Transverse colon (tissue), 4 donors: ENCODE measurements around the gene MSI2. TPM values are rescaled to one million over a fixed set of nuclear protein-coding genes. Genes with fewer than 3 reads are reported as not detected.

Experiments used
- DNase-seq: peaks from one replicate; pipeline ENCODE4 v3.0.0-alpha.2; 2019
- H3K27ac ChIP-seq, 4 donors: fragments of 200-600 bp; sonication (generic); 2 replicates each; pipeline ENCODE4 v1.5.1; 2016 to 2018; ENCODE audit warnings: inconsistent platforms in 4 of 4
- H3K27me3 ChIP-seq: fragments of 200-600 bp; sonication (generic); 2 replicates; pipeline ENCODE4 v1.5.1; 2017; ENCODE audit warnings: inconsistent platforms
- H3K36me3 ChIP-seq, 4 donors: fragments of 200-600 bp; sonication (generic); 2 replicates each; pipeline ENCODE4 v1.5.1; 2017 to 2019; ENCODE audit warnings: inconsistent platforms in 4 of 4
- H3K4me1 ChIP-seq, 4 donors: fragments of 200-600 bp; sonication (generic); 2 replicates each; pipeline ENCODE4 v1.5.1; 2017 to 2020; ENCODE audit warnings: inconsistent platforms in 4 of 4
- H3K4me3 ChIP-seq, 4 donors: fragments of 200-600 bp; sonication (generic); 1 replicate in 1 of 4; 2 replicates in 3 of 4; pipeline versions ENCODE4 v1.5.1 to v1.6.1; 2017 to 2019; ENCODE audit warnings: inconsistent platforms in 4 of 4
- H3K9me3 ChIP-seq, 2 donors: fragments of 200-600 bp; sonication (generic); 2 replicates each; pipeline ENCODE4 v1.5.1; 2017 to 2019; ENCODE audit warnings: inconsistent platforms in 2 of 2
- EP300 ChIP-seq: sonication (generic); formaldehyde crosslinking; IDR thresholded peaks from one replicate; pipeline ENCODE4 v1.6.1; 2017; ENCODE audit warnings: antibody characterized with exemption, low read depth
- POLR2A ChIP-seq: fragments of 450-650 bp; IDR thresholded peaks from one replicate; pipeline ENCODE4 v1.6.1; 2016; ENCODE audit warnings: antibody characterized with exemption, mild to moderate bottlenecking, moderate library complexity
- POLR2AphosphoS5 ChIP-seq, 3 donors: sonication (generic); formaldehyde crosslinking; IDR thresholded peaks; one replicate each; pipeline ENCODE4 v1.6.1; 2016; ENCODE audit warnings: antibody characterized with exemption in 3 of 3
- WGBS, 2 donors: methylation state at CpG; one replicate each; pipeline ENCODE4 v1.1.5; 2018; ENCODE audit warnings: low coverage in 1 of 2; 5-methylcytosine and 5-hydroxymethylcytosine counted together
- in situ Hi-C, 4 donors: fragments of 200-750 bp; cut with MboI; loops; one replicate each; pipeline versions ENCODE4 v1.15.0 to v1.15.1; 2017; ENCODE audit warnings: low sequenced_read_pairs in 3 of 4, low pct_ligation_motif_present in 1 of 4, low pct_unique_long_range_greater_than_20kb in 1 of 4
- intact Hi-C: fragments of 100-400 bp; cut with DNase I; formaldehyde crosslinking; loops from one replicate; pipeline ENCODE4 v1.15.1; 2023; ENCODE audit warnings: low total_unique reads
- total RNA-seq, 4 donors: library from RNA; depleted of rRNA; stranded (reverse); fragments of >200 nt; gene quantifications; one replicate each; pipeline ENCODE4 v1.1.0, GENCODE V29; 2016
- TF ChIP-seq, protein P1 (sequence below), 5 experiments: fragments of 200-600 bp in 3 of 5; fragments of 450-650 bp in 2 of 5; sonication (generic) in 3 of 5; IDR thresholded peaks; 1 replicate in 2 of 5; 2 replicates in 3 of 5; pipeline ENCODE4 v1.5.1; 2016 to 2017; ENCODE audit warnings: antibody characterized with exemption in 5 of 5, inconsistent platforms in 3 of 5, mild to moderate bottlenecking in 2 of 5, moderate library complexity in 1 of 5

Gene MSI2
- total RNA-seq, 4 donors from 2014 or later = 20.6 to 36.0 (median 29.3) TPM

DNA sequence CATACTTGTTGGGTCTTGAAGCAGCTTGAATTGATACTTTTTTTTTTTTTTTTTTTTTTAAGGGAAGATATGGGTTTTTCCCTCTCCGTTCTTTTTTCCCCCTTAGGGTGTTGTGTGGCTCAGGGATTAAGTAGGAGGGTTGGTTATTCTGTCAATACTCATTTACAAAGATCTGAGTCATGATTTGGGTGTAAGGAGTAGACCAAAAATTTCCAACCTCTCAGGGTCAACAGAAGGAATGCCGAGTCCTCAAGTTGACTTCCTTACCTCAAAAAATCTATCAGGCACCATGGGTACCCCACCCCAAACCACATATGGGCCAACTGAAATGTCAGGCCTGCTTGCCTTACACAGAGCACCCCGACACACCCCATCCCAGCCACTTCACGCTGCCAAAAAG lies 258.3 kb downstream of the MSI2 start:
- in situ Hi-C loops = no loop called here
- 90 to 94% methylated on average over 2 to 4 of the region's 4 CpGs for WGBS, 2 donors
- TF ChIP-seq POLR2AphosphoS5 (IDR thresholded peaks at IDR 0.05) (no peak), POLR2A (no peak), EP300 (no peak)
- TF ChIP-seq, protein P1, sequence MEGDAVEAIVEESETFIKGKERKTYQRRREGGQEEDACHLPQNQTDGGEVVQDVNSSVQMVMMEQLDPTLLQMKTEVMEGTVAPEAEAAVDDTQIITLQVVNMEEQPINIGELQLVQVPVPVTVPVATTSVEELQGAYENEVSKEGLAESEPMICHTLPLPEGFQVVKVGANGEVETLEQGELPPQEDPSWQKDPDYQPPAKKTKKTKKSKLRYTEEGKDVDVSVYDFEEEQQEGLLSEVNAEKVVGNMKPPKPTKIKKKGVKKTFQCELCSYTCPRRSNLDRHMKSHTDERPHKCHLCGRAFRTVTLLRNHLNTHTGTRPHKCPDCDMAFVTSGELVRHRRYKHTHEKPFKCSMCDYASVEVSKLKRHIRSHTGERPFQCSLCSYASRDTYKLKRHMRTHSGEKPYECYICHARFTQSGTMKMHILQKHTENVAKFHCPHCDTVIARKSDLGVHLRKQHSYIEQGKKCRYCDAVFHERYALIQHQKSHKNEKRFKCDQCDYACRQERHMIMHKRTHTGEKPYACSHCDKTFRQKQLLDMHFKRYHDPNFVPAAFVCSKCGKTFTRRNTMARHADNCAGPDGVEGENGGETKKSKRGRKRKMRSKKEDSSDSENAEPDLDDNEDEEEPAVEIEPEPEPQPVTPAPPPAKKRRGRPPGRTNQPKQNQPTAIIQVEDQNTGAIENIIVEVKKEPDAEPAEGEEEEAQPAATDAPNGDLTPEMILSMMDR (IDR thresholded peaks at IDR 0.05) = no peak

DNA sequence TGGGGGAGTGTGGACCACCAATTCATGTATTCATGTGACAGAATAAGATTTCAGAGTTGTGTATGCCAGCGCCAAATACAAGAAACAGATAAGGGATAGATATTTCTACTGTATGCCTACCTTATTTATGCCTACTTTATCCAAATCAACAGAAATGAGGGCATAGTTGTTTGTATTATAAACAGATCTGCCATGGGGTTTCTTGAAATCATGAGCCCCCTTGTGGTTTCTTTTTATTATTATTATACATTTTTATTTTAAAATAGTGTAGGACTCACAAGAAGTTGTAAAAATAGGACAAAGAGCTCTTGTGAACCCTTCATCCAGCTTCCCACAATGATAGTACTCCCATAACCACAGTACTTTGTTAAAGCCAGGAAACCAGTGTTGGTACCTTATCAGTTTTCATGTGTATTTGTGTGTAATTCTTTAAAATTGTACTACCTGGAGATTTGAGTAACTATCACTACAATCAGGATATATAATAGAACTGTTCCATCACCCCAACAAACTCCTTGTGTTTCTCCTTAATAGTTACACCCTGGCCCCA lies 259.4 kb downstream of the MSI2 start:
- 97 to 100% methylated on average over 1 of the region's 1 CpG for WGBS, 2 donors
- H3K4me1 ChIP-seq = no peaks in the 10 kb centered on the region
- TF ChIP-seq POLR2AphosphoS5 (IDR thresholded peaks at IDR 0.05) = no peak
- TF ChIP-seq, protein P1 (IDR thresholded peaks at IDR 0.05) = peak in 1 of 5 experiments; percentile 16
- no peak for TF ChIP-seq EP300
- TF ChIP-seq POLR2A = no peak
- DNase-seq = no peak
- no peak overlapping the region for H3K27ac ChIP-seq
- no peaks in the 10 kb centered on the region for H3K36me3 ChIP-seq
- H3K9me3 ChIP-seq = no peaks in the 10 kb centered on the region
- H3K27me3 ChIP-seq = no peaks in the 10 kb centered on the region
- in situ Hi-C loops = no loop called here
- H3K4me3 ChIP-seq = no peak overlapping the region
- intact Hi-C loops = no loop called here

More for the DNA sequence above, 258.3 kb downstream of the MSI2 start:
- no peaks in the 10 kb centered on the region for H3K27me3 ChIP-seq
- no peaks in the 10 kb centered on the region for H3K36me3 ChIP-seq
- no peaks in the 10 kb centered on the region for H3K4me1 ChIP-seq
- H3K9me3 ChIP-seq = no peaks in the 10 kb centered on the region
- H3K4me3 ChIP-seq = no peak overlapping the region
- no peak overlapping the region for H3K27ac ChIP-seq
- intact Hi-C loops = no loop called here
- no peak for DNase-seq

DNA sequence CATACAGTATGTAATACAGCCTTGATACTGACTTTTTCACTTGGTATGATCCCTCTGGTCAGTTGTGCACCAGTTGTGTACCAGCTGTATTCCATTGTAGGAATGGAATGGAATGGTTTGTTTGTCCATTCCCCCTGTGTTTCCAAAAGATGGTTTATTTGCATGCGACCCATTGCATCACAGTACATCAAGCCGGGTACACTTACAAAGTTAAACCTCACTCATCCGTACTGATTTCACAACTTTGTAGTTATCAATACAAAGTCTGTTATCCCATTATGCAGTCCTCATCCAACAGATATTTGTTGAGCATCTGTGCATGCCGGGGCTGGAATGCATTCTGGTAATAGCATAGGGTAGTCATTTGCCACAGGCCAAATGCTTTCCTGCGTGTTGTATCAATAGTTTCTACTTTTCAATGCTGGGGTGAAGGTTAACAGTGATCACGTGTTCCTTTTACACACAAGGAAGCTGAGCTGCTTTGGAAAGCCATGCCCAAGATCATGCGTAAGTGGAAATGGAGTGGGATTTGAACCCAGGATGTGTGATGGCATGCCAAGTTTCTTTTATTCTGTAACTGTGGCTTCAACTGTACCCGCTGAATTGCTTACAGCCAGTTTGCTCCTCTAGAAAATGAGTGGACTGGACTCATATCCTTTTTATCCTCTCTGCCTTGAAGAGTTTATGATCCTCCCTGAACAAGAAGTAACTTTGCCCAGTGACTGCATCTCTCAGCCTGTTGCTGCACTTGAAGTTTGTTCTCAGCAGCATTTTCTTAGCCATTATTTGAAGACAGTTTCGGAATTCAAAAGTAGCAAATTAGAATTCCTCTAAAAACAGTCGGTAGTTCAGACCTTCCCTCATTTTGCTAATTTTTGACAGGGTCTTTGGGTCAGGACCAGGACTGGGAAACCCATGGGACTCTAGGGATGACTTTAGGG lies 260.2 kb downstream of the MSI2 start:
- Histone ChIP-seq H3K36me3 (no peaks in the 10 kb centered on the region), H3K4me3 (no peak overlapping the region), H3K27ac (no peak overlapping the region), H3K9me3 (no peaks in the 10 kb centered on the region), H3K27me3 (no peaks in the 10 kb centered on the region), H3K4me1 (no peaks in the 10 kb centered on the region)
- TF ChIP-seq, protein P1 (IDR thresholded peaks at IDR 0.05) = no peak
- TF ChIP-seq POLR2AphosphoS5 (IDR thresholded peaks at IDR 0.05) (no peak), POLR2A (no peak), EP300 (no peak)
- in situ Hi-C loops (no loop called here), intact Hi-C loops (no loop called here)
- 94% methylated on average over 10 of the region's 10 CpGs; no CpG with 5 or more reads in 1 of the 2 donors for WGBS, 2 donors
- no peak for DNase-seq

DNA sequence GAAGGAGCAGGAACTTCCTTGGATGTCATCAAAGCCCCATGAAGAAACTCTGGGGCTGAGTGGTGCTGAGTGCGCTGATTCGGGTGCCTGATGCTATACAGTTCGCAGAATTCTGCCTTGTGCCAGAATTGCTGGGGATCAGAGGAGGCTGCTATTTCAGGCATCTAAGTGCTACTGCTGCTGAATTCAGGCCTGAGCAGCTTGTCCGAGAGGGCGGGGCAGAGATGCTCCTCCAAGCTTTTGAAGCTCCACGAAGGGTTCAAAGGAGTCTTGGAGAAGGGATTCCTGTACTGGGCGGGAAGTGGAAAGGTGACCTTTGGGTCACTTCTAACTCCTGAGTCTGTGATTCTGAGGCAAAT lies 260.9 kb downstream of the MSI2 start:
- Histone ChIP-seq H3K9me3 (no peaks in the 10 kb centered on the region), H3K27me3 (no peaks in the 10 kb centered on the region), H3K27ac (no peak overlapping the region), H3K36me3 (no peaks in the 10 kb centered on the region), H3K4me3 (no peak overlapping the region), H3K4me1 (no peaks in the 10 kb centered on the region)
- in situ Hi-C loops (no loop called here), intact Hi-C loops (no loop called here)
- WGBS, 2 donors = 87 to 96% methylated on average over 4 to 6 of the region's 7 CpGs
- TF ChIP-seq POLR2A = no peak
- TF ChIP-seq, protein P1 (IDR thresholded peaks at IDR 0.05) = no peak
- no peak for DNase-seq
